Hippocampal formation (tissue), 2 donors: ENCODE measurements around the gene WDFY4.
A peak's percentile ranks its signal among the peaks of the same experiment; 100 is the strongest.

Experiments
- DNase-seq, 2 donors: peaks; one replicate each; lab custom pipeline; 2025; lab: John Stamatoyannopoulos, UW

Gene WDFY4

DNA sequence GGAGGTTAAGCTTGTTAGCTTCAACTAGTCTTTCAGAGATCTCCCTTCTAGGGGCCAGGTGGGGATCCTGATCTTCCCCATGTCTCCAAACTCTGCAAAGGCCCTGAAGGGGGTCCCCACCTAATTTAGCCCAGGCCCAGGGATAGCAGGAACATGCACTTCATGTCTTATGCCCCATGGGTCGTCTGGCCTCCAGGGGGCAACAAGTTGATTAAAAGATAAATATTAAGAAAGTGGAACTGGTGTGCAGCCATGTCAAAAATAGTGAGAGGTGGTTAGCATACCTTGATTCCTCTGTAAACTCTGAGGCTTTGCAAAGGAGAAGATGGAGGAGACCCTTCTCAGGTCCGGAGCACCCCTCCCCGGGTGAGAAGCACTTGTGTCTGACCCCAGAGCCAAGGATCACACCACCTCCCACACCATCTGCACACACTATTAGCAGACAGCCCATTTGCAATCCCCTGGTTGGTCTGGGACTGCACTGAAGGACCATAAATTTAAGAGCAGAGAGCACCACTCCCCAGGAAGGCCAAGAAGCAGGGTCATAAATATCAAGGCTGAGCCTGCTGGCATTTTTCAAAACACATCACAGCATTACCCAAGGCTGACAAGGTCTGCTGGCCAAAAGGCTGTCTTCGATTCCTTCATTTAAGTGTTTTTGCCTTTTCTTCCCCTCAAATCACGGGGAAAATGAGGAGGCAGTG, 299.1 kb downstream of the WDFY4 start:
- DNase-seq: no peak

DNA sequence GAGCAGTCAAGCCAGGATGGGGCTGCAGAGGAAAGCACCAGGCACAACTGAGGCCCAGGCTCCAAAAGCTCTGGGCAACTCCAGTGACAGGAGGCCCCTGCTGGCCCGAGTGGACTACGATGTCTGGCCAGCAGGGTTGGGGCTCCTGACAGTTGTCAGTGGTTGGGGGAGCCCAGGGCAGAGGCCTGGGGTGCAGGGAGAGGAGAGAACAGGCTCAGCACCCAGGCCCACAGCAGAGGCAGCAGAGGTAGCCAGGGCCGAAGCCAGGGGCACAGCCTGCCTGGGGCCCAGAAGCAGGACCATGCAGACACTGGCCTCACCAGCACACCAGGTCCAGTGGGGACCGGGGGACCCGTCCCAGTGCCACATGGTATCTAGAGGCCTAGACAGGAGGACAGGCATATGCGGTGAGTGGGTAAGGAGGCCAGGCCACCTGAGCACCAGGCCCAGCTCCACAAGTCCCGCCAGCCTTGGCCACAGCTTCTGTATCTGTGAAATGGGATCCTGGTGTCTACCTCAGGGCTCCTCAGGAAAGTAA, 301.0 kb downstream of the WDFY4 start:
- DNase-seq: no peak

DNA sequence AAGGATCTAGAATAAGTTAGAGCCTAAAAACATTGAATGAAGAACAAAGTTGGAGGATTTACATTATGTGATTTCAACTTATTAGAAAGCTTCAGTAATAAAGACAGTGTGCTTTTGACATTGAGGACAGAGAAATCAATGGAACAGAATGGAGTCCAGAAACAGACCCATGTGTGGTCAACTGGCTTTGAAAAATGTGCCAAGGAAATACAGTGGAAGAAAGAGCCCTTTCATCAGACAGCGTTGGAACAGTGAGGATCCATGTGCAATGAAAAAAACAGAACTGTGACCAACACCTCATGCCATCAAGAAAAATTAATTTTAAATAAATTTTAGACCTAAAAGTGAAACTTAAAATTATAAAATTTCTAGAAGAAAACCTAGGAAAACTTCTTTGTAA, 305.6 kb downstream of the WDFY4 start:
- peak in 1 of 2 donors; percentile 18 for DNase-seq

DNA sequence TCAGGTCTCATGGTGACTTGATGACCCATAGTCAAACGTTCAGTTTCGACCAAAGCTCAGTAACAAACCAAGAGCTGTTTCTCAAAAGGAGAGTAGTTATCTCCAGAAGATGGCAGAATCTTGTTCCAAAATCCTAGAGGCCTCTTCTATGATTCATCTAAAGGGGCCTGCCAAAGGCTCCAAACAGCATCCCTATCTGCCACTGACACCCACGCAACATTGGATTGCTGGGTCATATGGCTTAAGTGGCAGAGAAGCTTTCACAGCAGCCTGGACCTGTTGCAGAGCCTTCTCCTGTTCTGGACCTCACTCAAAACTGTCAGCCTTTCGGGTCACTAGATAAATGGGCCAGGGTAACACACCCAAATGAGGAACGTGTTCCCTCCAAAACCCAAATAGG, 309.0 kb downstream of the WDFY4 start:
- DNase-seq: no peak

DNA sequence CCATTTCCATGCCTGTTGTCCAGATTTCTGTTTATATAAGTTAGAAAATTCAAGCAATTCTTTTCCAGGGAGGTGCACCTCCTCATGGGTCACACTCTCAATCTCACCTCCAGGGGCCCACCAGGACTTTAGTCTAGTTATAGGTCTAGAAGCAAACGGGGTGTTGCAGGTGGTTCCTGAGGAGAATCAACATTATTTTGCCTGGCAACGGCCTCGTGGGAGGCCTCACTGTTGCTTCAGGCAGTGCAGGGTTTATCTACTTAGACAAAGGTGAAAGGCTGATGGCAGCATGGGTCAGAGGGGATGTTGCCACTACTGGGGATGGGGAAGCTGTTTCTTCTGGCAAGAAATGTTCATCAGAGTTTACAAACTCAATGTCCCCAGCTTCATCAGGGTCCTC, 311.7 kb downstream of the WDFY4 start:
- DNase-seq: no peak

DNA sequence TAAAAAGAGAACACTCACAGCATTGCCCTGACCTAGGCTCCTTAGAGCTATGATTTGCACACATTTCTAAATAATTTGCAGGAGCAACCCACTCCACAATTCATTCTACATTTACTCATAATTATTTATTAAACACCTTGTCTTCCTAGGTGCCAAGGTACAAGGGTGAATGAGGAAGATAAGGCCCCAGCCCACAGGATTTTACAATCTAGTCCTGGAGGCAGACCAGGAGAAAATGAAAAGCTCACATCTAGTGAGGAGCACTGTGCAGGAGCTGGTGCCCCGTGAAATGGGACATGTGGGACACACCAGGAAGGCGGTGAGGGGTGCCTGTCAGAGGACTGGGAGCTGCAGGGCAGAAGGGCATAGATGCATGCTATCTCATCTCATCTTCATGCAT, 314.7 kb downstream of the WDFY4 start:
- DNase-seq: no peak

DNA sequence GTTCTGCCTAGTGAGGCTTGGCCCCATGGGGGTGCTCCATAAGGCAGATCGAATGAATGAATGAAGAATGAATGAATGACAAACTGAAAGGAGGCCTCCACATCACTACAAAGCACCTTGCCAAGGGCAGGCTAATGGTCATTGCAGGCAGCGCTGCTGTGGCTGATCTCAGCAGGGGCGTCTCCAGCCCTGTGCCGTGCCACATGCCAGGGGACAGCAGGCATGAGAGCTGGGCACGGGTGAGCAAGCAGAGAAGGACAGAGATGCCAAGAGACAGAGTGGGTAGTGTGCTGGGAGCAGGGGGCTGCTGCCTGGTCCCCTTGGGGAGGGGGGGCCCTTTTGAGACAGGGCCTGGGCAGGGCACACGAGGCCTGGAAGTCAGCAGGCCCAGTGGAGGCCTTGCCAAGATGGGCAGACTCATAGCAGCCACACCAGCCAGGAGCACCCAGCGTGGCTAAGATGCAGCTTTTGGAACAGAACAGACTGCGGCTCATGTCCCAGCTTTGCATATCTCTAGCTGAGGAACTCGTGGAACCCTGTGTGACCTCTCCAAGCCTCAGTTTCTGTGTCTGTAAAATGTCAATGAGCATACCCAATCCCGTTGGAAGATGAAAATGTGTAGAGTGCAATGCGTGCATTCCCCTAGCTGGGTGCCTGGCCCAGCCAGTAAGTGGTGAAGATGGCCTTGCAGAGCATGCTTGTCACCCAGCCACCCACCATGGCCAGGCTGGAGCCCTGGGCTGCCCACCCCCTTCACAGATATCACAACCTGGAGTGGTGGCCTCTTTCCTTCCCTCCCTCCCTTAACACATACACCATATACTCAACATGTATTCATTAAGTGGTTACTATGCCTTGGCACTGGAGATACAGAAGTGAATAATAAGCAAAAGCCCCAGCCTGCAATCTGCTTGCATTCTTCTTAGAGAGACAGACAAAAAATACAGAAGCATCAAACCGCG, 316.0 kb downstream of the WDFY4 start:
- DNase-seq: no peak

DNA sequence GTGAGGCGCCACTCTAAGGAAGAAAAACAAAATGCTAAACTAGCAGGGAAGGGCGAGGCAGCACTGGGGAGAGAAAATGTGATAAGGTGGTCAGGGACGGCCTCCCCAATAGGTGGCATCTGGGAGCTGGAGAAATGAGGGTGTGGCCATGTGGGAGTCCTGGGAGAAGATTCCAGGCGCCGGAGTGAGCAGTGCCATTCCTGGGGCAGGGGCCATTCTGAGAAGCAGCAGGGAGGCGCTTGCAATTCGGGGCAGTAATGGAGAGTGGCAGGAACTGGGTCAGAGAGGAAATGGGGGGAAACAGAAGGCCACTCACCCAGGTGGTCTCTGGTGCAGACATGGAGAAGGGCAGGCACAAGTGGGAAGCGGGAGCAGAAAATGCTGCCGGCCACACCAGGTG, 316.7 kb downstream of the WDFY4 start:
- DNase-seq: no peak

DNA sequence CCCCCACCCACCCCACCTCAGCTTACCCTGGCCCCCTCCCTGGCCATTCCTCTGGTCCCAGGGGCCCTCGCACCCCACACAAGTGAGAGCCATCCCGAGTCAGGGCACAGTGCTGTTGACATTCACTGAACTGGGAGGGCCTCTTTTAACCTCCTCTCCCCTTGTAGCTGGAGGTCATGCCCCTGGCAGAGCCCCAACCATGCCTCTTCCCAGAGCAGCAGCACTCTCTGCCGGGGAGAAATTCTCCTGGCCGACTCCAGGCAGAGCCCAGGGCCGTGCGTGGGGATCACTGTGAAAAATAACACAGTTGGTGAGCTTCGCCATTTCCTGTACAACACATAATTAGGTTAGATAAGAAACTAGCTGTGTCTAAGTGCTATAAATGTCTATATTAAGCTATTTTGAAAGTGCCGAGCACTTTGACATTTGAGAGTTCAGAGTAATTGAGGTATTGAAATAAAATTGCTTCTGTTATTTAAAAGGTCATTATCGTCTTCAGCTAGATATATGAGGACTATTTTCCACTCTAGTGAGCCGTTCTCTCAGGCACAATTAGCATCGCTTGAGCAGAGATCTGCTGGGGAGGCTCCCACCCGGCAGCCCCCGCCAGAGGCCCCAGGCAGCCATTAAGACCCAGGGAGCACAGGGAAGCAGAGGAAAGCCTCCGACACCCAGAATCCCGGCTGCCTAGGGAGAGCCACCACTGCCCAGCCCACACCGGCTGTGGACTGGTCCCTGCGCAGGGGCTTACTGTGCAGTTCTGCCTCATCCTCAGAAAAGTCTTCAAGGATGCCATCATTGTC, 317.4 kb downstream of the WDFY4 start:
- no peak for DNase-seq

DNA sequence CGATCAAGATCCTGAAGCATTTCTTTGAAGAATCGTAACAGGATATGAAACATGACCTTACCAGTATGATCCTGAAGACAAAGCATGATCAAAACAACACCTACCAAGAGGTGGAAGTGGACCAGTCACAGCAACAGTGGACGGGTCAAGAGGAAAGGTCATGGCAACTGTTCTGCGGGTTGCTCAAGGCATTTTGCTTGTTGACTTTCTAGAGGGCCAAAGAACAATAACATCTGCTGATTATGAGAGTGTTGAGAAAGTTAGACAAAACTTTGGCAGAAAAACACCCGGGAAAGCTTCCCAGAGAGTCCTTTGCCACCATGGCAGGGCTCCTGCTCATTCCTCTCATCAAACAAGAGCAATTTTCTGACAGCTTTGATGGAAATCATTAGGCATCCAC, 320.6 kb downstream of the WDFY4 start:
- no peak for DNase-seq

DNA sequence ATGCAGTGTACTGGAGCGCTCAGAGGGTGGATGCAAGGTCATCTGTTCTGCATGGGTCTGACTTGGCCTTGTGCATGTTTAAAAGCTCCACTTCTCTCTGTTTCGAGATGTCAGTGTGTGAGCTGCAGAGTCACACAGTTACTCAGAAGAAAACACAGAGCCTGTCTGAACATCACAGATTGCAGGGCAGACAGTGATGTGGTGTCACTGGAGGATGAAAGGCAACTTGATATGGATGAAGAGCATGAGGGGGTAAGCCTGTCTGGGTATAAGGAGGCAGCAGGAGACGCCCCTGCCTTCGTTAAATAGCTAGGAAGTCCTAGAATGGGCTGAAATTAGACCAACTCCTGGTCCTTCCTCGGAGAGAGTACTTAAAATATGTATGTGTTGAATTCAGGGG, 322.5 kb downstream of the WDFY4 start:
- DNase-seq: no peak

DNA sequence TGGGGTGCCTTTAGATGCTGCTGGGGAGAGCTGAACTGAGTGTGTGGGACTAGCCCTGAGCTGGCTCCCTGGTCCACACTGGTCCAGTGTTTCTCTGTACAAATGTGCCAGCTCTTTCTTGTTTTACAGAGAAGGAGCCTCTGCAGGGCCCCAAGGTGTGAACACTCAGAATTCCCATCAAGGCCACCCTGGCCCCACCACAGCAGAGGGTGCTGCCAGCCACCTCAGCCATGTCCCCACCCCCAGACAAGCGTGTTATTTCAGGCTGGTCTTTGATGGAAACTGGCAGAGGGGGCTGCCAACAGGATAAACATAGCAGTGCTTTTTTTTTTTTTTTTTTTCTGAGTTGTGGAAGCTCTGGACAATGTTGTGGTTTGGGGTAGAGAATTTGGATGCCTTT, 323.4 kb downstream of the WDFY4 start:
- DNase-seq: no peak

DNA sequence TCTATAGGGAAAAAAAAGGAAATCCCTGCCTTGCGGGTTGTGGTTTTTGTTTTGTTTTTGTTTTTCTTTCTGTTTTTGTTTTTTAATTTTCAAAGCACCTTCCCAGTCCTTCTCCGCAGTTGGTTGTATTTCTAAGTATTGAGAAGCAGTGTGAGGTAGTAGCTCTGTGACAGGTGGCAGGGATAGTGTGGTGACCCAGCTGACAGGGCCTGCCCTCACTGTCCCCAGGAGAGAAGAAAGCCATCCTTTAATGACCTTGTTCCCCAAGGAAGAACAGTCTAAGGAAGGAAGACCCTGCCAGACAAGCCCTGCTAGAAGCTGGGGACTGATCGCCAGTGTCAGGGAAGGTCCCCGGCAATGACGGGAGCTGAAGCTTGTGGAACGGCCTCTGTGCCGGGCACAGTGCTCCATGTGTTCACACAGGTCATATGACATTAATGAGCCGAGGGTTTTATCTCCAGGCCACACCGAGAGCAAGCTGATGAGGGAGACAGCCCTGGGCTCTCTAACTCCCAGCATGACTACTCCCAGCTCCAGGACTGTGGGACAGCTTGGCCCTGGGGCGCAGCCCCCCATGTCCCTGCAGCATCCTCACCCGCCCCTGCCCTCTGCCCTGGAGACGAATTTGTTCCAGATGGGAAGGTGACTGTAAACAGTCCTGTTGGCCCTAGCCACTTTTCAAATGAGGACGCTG, 324.0 kb downstream of the WDFY4 start:
- no peak for DNase-seq

DNA sequence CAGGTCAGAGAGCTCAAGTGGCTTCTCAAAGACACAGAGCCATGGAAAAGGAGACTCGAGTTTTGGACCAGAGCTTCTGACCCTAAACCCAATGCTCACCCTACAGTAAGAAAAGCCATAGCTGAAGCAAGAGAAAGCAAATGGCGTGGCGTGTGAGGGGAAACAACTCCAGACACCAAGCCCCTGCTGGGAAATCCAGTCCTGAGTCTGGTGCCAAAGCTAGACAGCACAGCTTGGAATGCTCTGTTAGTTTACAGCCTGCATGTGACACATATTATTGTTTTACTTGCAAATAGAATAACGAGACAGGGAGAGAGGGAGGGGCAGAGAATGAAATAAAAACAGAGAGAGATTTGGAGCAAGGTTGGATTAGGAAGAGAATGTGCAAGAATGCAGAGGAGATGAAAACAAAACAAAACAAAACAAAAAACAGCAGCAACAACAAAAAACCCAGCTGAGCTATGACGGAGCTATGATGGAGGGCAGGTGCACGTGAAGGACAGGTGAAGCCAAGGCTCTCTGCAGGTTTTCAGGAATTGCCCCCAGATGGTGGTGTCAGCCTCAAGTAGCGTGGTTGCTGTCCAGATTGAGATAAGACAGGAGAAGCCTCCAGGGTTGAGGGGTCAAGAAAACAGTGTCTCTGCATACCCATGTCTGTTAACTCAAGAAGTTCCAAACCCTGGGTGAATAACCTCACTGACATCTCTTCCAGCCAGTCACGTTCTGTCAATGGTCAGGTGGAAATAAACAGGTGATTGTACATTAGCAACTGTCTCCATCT, 324.7 kb downstream of the WDFY4 start:
- no peak for DNase-seq

DNA sequence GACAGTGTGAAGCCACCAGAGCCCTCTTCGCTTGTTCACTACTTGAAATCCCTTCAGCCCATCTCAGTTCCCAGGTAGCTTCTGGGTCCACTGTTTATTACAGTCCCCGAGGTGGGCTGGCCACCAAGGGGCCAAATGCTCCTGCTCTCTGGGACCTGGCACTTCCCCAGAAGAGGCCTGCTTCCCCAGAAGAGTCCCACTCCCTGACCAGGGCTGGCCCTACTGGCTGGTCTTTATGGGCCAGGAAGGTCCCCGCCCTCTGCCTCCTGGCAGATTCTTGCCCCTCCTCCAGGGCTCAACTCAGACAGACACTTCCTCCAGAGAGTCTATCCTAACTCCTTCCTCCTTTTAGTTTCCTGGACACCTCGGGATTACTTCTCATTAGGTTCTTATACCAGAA, 325.6 kb downstream of the WDFY4 start:
- no peak for DNase-seq

DNA sequence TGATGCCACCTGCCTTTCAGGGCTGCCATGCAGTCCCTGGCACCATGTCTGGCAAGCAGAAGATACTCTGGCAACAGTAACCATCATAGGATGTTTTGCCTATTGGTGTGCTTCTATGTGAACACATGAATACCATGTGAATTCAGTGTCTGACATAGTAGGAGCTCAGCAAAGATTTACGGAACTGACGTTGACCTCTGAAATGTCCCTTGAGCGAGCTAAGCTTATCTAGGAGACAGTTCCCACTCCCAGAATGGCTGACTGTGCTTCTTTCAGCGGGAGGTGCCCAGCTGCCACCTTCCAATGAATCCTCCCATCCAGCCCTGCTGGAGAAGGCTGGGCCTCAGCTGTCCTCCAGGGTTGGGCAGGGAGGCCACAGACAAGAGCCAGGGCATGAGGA, 326.2 kb downstream of the WDFY4 start:
- no peak for DNase-seq

DNA sequence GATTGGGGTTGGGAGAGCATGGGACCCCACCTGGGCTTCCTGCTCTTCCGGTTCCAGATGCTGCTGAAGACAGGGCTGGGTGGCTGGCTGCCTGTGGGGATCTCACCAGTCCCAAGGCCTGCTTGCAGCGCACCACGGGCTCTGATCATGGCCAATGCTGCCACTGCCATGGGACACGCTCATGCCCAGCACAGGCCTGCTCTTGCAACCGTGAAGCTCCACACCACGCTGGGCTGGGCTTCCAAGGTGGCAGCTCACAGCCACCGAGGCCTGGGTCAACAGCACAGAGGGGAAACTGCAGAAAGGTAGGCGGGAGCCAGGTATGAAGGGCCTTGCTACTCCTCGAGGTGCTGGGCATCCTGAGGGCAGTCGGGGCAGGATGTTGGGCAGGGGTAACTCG, 327.1 kb downstream of the WDFY4 start:
- DNase-seq: no peak

DNA sequence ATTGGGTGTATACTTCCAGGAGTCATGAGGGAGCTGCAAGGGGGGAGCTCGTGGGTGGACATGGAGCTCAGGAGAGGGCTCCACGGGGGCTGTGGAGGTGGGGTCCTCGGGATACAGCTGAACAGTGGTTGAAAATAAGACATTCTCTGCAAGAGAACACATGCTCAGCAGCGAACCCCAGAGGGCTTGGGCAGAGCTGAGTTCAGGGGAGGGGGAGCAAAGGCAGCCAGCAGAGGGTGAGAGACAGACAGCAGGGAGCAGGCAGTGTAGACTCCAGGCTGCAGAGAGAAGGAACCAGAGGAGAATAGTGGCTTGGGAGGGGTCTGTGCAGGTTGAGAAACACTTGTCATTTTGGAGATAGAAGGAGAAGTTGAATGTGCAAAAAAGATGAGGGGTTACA, 327.9 kb downstream of the WDFY4 start:
- no peak for DNase-seq

DNA sequence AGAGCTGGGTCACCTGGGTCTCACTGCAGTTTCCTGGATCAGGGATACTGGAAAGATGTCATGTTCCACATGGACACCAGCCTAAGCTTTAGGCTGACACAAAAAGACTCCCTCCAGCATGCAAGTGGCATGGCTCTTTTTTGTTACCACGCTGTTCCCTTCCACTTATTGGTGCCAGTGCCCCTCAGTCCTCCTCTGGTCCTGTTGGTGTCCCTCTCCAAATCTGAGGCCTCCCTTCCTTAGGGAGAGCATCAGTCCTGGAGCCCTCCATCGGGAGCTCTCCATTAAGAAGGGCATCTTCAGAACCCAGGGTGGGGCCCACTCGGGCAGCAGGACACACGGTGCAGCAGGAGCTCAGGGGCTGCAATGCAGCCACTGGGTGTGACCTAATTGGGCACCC, 331.0 kb downstream of the WDFY4 start:
- DNase-seq: no peak

DNA sequence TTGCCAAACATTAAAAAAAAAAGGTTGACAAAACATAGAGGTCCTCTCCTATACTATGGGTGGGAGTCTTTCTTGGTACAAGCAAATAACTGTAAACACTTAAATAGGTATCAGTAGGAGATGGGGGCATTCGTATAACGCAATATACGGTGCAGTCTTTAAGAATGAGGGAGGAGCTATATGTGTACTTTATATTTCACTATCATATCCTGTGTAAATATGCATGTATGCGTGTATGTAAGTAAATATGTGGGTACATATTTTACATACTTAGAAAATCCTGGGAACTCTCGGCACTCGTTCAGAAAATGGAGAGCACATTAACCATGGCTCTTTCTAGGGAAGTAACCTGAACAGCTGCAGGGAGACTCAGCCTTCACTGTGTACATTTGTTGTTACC, 337.0 kb downstream of the WDFY4 start:
- DNase-seq: no peak

DNA sequence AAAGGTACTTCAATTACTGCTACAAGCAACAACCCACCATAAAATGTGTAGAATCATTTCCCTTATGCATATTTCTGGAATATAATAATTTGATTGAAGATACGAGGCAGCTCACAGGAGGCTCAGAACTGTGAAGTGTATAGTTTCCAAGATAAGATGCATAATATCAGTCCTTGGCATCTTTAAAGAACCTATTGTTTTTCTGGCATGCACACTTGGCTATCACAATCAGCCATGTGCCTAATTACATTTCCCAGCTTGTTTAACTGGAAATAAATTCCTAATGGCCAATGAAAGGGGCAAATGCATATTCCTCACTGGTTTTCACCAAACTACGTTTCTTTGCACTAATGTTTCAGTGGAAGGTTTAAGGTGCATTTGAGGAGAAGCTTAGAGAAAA, 338.4 kb downstream of the WDFY4 start:
- DNase-seq: no peak
